Nephron (organoid): ENCODE data around the gene IRAK1.

Source experiments
- H3K27ac Mint-ChIP-seq, 3 experiments: 2 replicates each; pipeline ENCODE4 v1.8.0; 2020; ENCODE audit warnings: mixed read lengths in 3 of 3, mild to moderate bottlenecking in 2 of 3, moderate library complexity in 1 of 3
- H3K27me3 Mint-ChIP-seq: 2 replicates; pipeline ENCODE4 v1.8.0; 2021; ENCODE audit warnings: low read depth, mild to moderate bottlenecking, moderate library complexity, mixed read lengths
- H3K36me3 Mint-ChIP-seq: 2 replicates; pipeline ENCODE4 v1.8.0; 2020; ENCODE audit warnings: low read depth, mixed read lengths
- H3K4me1 Mint-ChIP-seq: 2 replicates; pipeline ENCODE4 v1.8.0; 2020; ENCODE audit warnings: mixed read lengths
- H3K4me3 Mint-ChIP-seq, 3 experiments: 2 replicates each; pipeline ENCODE4 v1.8.0; 2020; ENCODE audit warnings: mild to moderate bottlenecking in 3 of 3, mixed read lengths in 3 of 3, moderate library complexity in 2 of 3
- H3K9me3 Mint-ChIP-seq: 2 replicates; pipeline ENCODE4 v1.8.0; 2020; ENCODE audit warnings: mixed read lengths
- CTCF ChIP-seq, 3 experiments: fragments of 200-600 bp; sonication (generic); IDR thresholded peaks; one replicate each; pipeline ENCODE4 v1.5.0; 2021; ENCODE audit warnings: antibody characterized with exemption in 3 of 3; ENCODE audit not compliant: unreplicated experiment in 3 of 3

IRAK1 gene

DNA sequence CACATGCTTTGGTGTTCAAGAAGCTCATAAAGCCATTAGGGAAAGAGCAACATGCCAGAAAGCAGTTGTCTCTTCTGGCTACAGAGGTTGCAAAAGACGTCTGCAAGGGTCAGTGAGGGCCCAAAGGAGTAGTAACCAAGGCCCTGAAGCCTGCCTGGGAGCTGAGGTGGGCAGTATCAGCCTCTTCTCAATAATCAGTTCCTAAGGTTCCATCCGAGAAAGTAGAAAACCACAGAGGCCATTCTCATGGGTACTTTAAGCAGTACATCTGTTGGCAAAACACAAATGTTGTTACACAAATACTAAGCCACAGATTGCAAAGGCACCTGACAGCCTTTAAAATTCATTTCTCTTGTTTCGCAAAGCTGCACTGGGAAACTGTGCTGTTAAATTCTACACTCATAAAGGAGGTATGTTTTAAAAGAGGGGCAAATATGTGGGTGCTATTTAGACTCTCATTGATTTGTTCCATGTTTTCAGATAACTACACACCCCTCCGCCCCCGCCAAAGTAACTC is 40.1 kb upstream of the IRAK1 start:
- Mint-ChIP-seq H3K27me3 (no peaks in the 10 kb centered on the region), H3K27ac (peak overlapping the region; percentile 11 to 33 (median 23)), H3K9me3 (peaks cover 2% of the 10 kb centered on the region), H3K4me3 (no peak overlapping the region), H3K4me1 (peaks cover 51% of the 10 kb centered on the region), H3K36me3 (peaks cover 14% of the 10 kb centered on the region)
- TF ChIP-seq CTCF (IDR thresholded peaks at IDR 0.05; ENCODE audit: unreplicated experiment in 3 of 3): no peak

DNA sequence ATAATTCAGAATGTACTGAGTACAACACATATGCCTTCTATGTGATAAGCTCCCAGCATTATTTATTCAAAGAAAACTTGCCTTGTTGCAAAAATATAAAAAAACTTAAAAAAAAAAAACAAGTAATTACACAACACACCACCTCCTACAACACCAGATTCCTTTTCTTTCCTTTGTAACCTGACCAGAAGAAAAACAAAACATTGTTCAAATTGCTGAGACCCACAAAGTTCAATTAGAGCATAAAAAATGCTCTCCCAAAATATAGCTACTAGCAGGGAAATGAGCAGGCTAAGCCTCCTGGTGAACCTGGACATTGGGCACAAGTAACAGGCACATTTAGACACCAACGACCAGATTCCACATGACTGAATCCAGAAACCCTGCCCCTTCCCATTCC is 39.5 kb upstream of the IRAK1 start:
- no peaks in the 10 kb centered on the region for H3K27me3 Mint-ChIP-seq
- H3K9me3 Mint-ChIP-seq: peaks cover 2% of the 10 kb centered on the region
- TF ChIP-seq CTCF (IDR thresholded peaks at IDR 0.05; ENCODE audit: unreplicated experiment in 3 of 3): no peak

DNA sequence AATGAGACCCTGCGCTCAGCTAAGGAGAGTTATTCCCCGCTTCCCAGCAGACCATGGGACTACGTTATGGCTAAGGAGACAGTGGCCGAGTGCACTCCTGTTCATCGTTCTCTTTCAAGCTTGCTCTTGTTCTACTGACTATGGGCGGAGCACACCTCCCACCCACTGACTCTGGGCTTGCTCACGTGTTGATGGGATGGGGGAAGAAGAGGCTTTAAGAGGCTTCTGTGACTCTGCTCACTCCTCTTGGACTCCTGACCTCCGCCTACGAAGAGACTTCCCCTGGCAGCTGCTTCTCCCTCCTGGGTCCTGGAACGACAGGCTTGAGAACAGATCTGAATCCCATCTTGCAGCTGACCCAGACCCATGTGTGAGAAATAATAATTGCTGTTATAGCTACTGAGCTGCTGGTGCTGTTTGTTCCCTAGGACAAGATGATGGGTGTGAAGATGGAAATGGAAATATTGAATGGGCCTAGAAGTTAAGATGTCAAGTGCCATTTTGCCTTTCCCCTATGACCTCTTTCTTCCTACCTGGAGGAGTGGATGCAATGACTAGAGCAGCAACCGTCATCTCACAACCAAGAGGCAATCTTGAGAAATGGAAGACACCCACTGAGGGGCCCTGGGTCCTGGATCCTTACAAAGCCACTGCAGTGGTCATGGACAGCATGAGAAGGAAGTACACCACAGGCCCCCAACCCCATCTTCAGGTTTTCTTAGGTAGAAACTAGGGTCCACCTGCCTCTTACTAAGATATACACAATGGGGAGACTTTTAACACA is 38.7 kb upstream of the IRAK1 start:
- no peak for TF ChIP-seq CTCF (IDR thresholded peaks at IDR 0.05; ENCODE audit: unreplicated experiment in 3 of 3)
- Mint-ChIP-seq H3K27me3 (no peaks in the 10 kb centered on the region), H3K4me3 (no peak overlapping the region), H3K27ac (no peak overlapping the region), H3K4me1 (peaks cover 42% of the 10 kb centered on the region), H3K36me3 (peaks cover 17% of the 10 kb centered on the region), H3K9me3 (peaks cover 2% of the 10 kb centered on the region)

More for the DNA sequence above, 39.5 kb upstream of the IRAK1 start:
- Mint-ChIP-seq H3K4me1 (peaks cover 45% of the 10 kb centered on the region), H3K4me3 (no peak overlapping the region), H3K27ac (peak overlapping the region; percentile 7 to 33 (median 23)), H3K36me3 (peaks cover 14% of the 10 kb centered on the region)

DNA sequence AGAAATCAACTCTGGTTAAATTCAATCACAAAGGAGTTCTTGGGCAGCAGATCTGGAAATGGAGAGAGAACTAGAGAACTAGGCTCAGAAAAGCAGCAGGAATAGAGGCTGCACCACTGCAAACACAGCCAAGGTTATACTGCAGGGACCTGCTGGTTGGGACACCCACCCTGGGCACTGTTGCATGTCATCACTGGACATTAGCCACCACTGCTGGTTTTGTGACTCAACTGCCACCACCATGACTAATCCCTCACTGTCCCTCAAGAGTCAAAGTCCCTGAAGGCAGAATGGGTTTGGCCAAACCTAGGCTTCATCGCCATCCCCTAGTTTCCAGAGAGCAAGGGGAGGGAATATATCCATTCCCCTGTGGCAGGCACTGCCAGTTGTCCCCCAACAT is 38.1 kb upstream of the IRAK1 start:
- Mint-ChIP-seq H3K36me3 (peaks cover 17% of the 10 kb centered on the region), H3K9me3 (peaks cover 2% of the 10 kb centered on the region), H3K27me3 (no peaks in the 10 kb centered on the region), H3K4me1 (peaks cover 42% of the 10 kb centered on the region), H3K27ac (no peak overlapping the region), H3K4me3 (no peak overlapping the region)
- no peak for TF ChIP-seq CTCF (IDR thresholded peaks at IDR 0.05; ENCODE audit: unreplicated experiment in 3 of 3)

DNA sequence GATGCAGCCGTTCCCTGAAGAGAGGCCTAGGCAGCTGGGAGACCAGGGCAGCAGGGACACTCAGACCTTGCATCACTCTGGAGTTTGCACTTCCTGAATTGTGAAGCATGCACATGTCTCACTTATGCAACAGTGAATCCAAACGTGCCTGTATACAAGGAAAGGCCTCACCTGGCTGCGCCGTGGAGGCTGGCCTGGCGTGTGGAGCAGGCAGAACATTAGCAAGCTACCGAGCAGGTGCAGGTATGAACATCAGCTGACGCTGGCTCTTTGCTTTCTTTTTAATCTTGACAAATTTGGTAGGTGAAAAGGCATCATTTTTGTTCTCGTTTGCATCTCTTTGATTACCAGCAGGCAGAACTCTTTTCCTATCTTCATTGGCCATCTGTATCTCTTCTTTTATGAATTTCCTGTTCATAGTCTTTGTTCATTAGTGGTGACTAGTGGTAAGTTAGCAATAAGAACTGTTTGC is 37.1 kb upstream of the IRAK1 start:
- Mint-ChIP-seq H3K9me3 (peaks cover 2% of the 10 kb centered on the region), H3K27ac (no peak overlapping the region), H3K4me3 (no peak overlapping the region), H3K27me3 (no peaks in the 10 kb centered on the region), H3K4me1 (peaks cover 37% of the 10 kb centered on the region), H3K36me3 (peaks cover 17% of the 10 kb centered on the region)
- no peak for TF ChIP-seq CTCF (IDR thresholded peaks at IDR 0.05; ENCODE audit: unreplicated experiment in 3 of 3)
